Loucy (cell line): ENCODE data around the gene NSUN2.

ENCODE experiments used
- H2AFZ ChIP-seq: fragments of 200-600 bp; sonication (generic); 2 replicates; pipeline ENCODE4 v1.6.0; 2016; ENCODE audit warnings: antibody characterized with exemption, mild to moderate bottlenecking, low read length, moderate library complexity
- H3F3A ChIP-seq: fragments of 200-600 bp; 2 replicates; pipeline ENCODE4 v1.6.0; 2016; ENCODE audit warnings: antibody characterized with exemption, low read depth, mild to moderate bottlenecking
- H3K27me3 ChIP-seq: fragments of 200-600 bp; sonication (generic); 2 replicates; pipeline ENCODE4 v1.6.1; 2014; ENCODE audit warnings: low read length, mild to moderate bottlenecking; ENCODE audit not compliant: insufficient read depth, poor library complexity, severe bottlenecking
- H3K36me3 ChIP-seq: fragments of 200-600 bp; sonication (generic); 2 replicates; pipeline ENCODE4 v1.6.1; 2016; ENCODE audit warnings: low read length; ENCODE audit not compliant: insufficient read depth
- H3K4me1 ChIP-seq: fragments of 200-600 bp; sonication (generic); 2 replicates; pipeline ENCODE4 v1.5.1; 2014; ENCODE audit warnings: low read length, mild to moderate bottlenecking; ENCODE audit not compliant: insufficient read depth, poor library complexity, severe bottlenecking
- H3K4me2 ChIP-seq: fragments of 200-600 bp; sonication (generic); 2 replicates; pipeline ENCODE4 v1.6.0; 2014; ENCODE audit warnings: antibody characterized with exemption, low read length, low read depth, mild to moderate bottlenecking; ENCODE audit not compliant: poor library complexity, severe bottlenecking
- H3K4me3 ChIP-seq: fragments of 200-600 bp; sonication (generic); 2 replicates; pipeline ENCODE4 v1.5.1; 2014; ENCODE audit warnings: low read length, mild to moderate bottlenecking, mixed read lengths; ENCODE audit not compliant: poor library complexity, severe bottlenecking
- H3K79me2 ChIP-seq: fragments of 200-600 bp; sonication (generic); 2 replicates; pipeline ENCODE4 v1.6.1; 2014; ENCODE audit warnings: low read length; ENCODE audit not compliant: insufficient read depth
- H3K9ac ChIP-seq: fragments of 200-600 bp; sonication (generic); 2 replicates; pipeline ENCODE4 v1.6.0; 2014; ENCODE audit warnings: mild to moderate bottlenecking, low read depth, low read length, moderate library complexity; ENCODE audit not compliant: poor library complexity, severe bottlenecking
- H3K9me2 ChIP-seq: fragments of 200-600 bp; sonication (generic); replicated peaks from 2 replicates; pipeline ENCODE4 v1.6.1; 2016; ENCODE audit warnings: low read depth, low read length, mixed read lengths
- H3K9me3 ChIP-seq: fragments of 200-600 bp; sonication (generic); 2 replicates; pipeline ENCODE4 v1.6.1; 2014; ENCODE audit warnings: mild to moderate bottlenecking, antibody characterized with exemption, low read length, low read depth; ENCODE audit not compliant: insufficient read depth
- H4K20me1 ChIP-seq: fragments of 200-600 bp; sonication (generic); 2 replicates; pipeline ENCODE4 v1.6.0; 2014; ENCODE audit warnings: antibody characterized with exemption, low read length, mild to moderate bottlenecking; ENCODE audit not compliant: insufficient read depth, poor library complexity, severe bottlenecking
- CTCF ChIP-seq: fragments of 200-600 bp; sonication (generic); conservative IDR thresholded peaks from 2 replicates; pipeline ENCODE4 v1.5.1; 2014; ENCODE audit warnings: mild to moderate bottlenecking, antibody characterized with exemption, low read length
- EZH2phosphoT487 ChIP-seq: fragments of 200-600 bp; IDR thresholded peaks from 2 replicates; pipeline ENCODE4 v1.6.1; 2018; ENCODE audit warnings: antibody characterized with exemption, mild to moderate bottlenecking, moderate library complexity, borderline replicate concordance

NSUN2 gene

GRCh38 chr5:6594066-6594465, 38.8 kb downstream of the NSUN2 start:
- Histone ChIP-seq H2AFZ (no peak overlapping the region), H3F3A (no peaks in the 10 kb centered on the region), H3K4me1 (no peaks in the 10 kb centered on the region), H3K79me2 (no peaks in the 10 kb centered on the region), H3K9ac (no peak overlapping the region), H3K27me3 (no peaks in the 10 kb centered on the region), H3K4me2 (no peak overlapping the region), H3K4me3 (no peak overlapping the region), H3K9me3 (no peaks in the 10 kb centered on the region), H3K9me2 (no peaks in the 10 kb centered on the region), H4K20me1 (no peaks in the 10 kb centered on the region), H3K36me3 (peaks cover 19% of the 10 kb centered on the region; the same call in 1 of the 2 replicates)
- no peak for TF ChIP-seq CTCF
- TF ChIP-seq EZH2phosphoT487, result no peak

GRCh38 chr5:6593148-6594016, 39.5 kb downstream of the NSUN2 start:
- H4K20me1 ChIP-seq, result no peaks in the 10 kb centered on the region
- H3K4me3 ChIP-seq, result no peak overlapping the region
- H3K9me2 ChIP-seq, result no peaks in the 10 kb centered on the region
- no peaks in the 10 kb centered on the region for H3K79me2 ChIP-seq
- no peaks in the 10 kb centered on the region for H3K27me3 ChIP-seq
- H3K4me2 ChIP-seq, result no peak overlapping the region
- H3K36me3 ChIP-seq, result peaks cover 12% of the 10 kb centered on the region; the same call in 1 of the 2 replicates
- no peaks in the 10 kb centered on the region for H3K9me3 ChIP-seq
- H2AFZ ChIP-seq, result no peak overlapping the region
- H3K9ac ChIP-seq, result no peak overlapping the region
- TF ChIP-seq EZH2phosphoT487, result no peak
- no peak for TF ChIP-seq CTCF
- no peaks in the 10 kb centered on the region for H3K4me1 ChIP-seq
- no peaks in the 10 kb centered on the region for H3F3A ChIP-seq

GRCh38 chr5:6592601-6593000, 40.2 kb downstream of the NSUN2 start:
- H3K27me3 ChIP-seq, result no peaks in the 10 kb centered on the region
- H3K4me2 ChIP-seq, result no peak overlapping the region
- TF ChIP-seq EZH2phosphoT487 (no peak), CTCF (no peak)
- no peaks in the 10 kb centered on the region for H3K9me3 ChIP-seq
- peaks cover 4% of the 10 kb centered on the region; the same call in 1 of the 2 replicates for H3K36me3 ChIP-seq
- no peak overlapping the region for H3K9ac ChIP-seq
- H4K20me1 ChIP-seq, result no peaks in the 10 kb centered on the region
- no peaks in the 10 kb centered on the region for H3F3A ChIP-seq
- no peaks in the 10 kb centered on the region for H3K79me2 ChIP-seq
- no peak overlapping the region for H3K4me3 ChIP-seq
- H3K4me1 ChIP-seq, result no peaks in the 10 kb centered on the region
- no peak overlapping the region for H2AFZ ChIP-seq
- no peaks in the 10 kb centered on the region for H3K9me2 ChIP-seq
